ENCODE data around the gene SIL1. TPM values are rescaled to one million over a fixed set of nuclear protein-coding genes. Genes with fewer than 3 reads are reported as not detected.

The SIL1 gene
- total and polyA plus RNA-seq, 2 donors (not counting 1 experiment from before 2014, with no cell fraction given), result 66.4 to 85.5 TPM

DNA sequence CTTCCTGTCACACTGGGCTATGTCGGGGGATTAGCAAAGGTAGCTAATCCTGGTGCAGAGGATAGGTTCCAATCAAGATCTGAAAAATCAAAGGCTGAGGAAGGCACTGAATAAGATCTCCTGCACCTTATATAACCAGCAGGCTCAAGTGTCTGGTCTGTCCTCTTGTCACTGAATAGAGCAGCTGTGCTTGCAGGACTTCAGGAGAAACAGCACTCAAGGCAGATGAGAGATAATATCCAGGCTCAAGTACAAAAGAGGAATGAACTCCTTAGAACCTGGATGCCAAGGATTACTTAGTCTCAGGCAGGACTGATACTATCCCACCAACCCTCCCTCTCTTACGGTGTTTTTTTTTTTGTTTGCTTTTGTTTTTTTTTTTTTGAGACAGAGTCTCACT, 214.2 kb downstream of the SIL1 start:
- TF ChIP-seq, protein P1, sequence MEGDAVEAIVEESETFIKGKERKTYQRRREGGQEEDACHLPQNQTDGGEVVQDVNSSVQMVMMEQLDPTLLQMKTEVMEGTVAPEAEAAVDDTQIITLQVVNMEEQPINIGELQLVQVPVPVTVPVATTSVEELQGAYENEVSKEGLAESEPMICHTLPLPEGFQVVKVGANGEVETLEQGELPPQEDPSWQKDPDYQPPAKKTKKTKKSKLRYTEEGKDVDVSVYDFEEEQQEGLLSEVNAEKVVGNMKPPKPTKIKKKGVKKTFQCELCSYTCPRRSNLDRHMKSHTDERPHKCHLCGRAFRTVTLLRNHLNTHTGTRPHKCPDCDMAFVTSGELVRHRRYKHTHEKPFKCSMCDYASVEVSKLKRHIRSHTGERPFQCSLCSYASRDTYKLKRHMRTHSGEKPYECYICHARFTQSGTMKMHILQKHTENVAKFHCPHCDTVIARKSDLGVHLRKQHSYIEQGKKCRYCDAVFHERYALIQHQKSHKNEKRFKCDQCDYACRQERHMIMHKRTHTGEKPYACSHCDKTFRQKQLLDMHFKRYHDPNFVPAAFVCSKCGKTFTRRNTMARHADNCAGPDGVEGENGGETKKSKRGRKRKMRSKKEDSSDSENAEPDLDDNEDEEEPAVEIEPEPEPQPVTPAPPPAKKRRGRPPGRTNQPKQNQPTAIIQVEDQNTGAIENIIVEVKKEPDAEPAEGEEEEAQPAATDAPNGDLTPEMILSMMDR (conservative IDR thresholded peaks at IDR 0.05 in 1 of 2, IDR thresholded peaks at IDR 0.05 in 1 of 2; ENCODE audit: low read depth in 1 of 2, low read length in 2 of 2), result no peak
- no peak for TF ChIP-seq EZH2 (IDR thresholded peaks at IDR 0.05; ENCODE audit: low read length, missing control alignments)
- Histone ChIP-seq H3K4me1 (ENCODE audit: control insufficient read depth, extremely low read depth, insufficient read depth, low read length) (peaks cover 4% of the 10 kb centered on the region), H3K4me2 (ENCODE audit: extremely low read depth, insufficient read depth, low read length) (no peak overlapping the region), H2AFZ (ENCODE audit: low read length) (no peak overlapping the region), H3K27me3 (ENCODE audit: control insufficient read depth, insufficient read depth, low read length) (no peaks in the 10 kb centered on the region), H3K27ac (ENCODE audit: insufficient read depth, low read length) (no peak overlapping the region), H3K79me2 (ENCODE audit: control insufficient read depth, insufficient read depth, low read length) (no peaks in the 10 kb centered on the region), H3K4me3 (replicated peaks in 1 of 4; ENCODE audit: control extremely low read depth in 1 of 4, insufficient read depth in 1 of 4, low read depth in 3 of 4, low read length in 4 of 4) (no peak overlapping the region), H3K9ac (ENCODE audit: insufficient read depth, low read length) (no peak overlapping the region), H3K9me3 (ENCODE audit: control insufficient read depth, insufficient read depth, low read depth, low read length) (no peaks in the 10 kb centered on the region), H4K20me1 (ENCODE audit: control insufficient read depth, extremely low read depth, insufficient read depth, low read length) (no peaks in the 10 kb centered on the region), H3K36me3 (ENCODE audit: control insufficient read depth, insufficient read depth, low read length) (no peaks in the 10 kb centered on the region)
- DNase-seq (ENCODE audit: low read depth in 2 of 2), result no peak

DNA sequence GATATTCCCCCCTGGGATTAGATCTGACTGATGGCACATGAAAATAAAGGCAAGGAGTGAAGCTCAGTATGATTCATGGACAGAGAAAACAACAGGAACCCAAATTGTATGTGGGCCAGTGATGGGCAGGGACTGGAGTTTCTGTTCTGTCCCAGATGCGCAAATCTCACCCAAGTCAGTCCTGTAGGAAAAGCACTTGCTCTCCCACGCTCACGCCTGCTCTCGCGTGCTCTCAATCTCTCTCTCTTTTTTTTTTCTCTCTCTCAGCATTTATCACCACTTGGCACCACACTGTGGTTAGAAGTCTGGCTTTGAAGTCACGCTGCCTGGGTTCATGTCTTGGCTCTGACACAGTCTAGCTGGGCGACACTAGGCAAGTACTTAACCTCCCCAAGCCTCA, 216.6 kb downstream of the SIL1 start:
- Histone ChIP-seq H4K20me1 (ENCODE audit: control insufficient read depth, extremely low read depth, insufficient read depth, low read length) (no peaks in the 10 kb centered on the region), H3K4me1 (ENCODE audit: control insufficient read depth, extremely low read depth, insufficient read depth, low read length) (peaks cover 4% of the 10 kb centered on the region), H3K4me2 (ENCODE audit: extremely low read depth, insufficient read depth, low read length) (no peak overlapping the region), H3K27ac (ENCODE audit: insufficient read depth, low read length) (no peak overlapping the region), H3K4me3 (replicated peaks in 1 of 4; ENCODE audit: control extremely low read depth in 1 of 4, insufficient read depth in 1 of 4, low read depth in 3 of 4, low read length in 4 of 4) (no peak overlapping the region), H3K9ac (ENCODE audit: insufficient read depth, low read length) (no peak overlapping the region), H2AFZ (ENCODE audit: low read length) (no peak overlapping the region), H3K27me3 (ENCODE audit: control insufficient read depth, insufficient read depth, low read length) (no peaks in the 10 kb centered on the region), H3K79me2 (ENCODE audit: control insufficient read depth, insufficient read depth, low read length) (no peaks in the 10 kb centered on the region), H3K9me3 (ENCODE audit: control insufficient read depth, insufficient read depth, low read depth, low read length) (no peaks in the 10 kb centered on the region), H3K36me3 (ENCODE audit: control insufficient read depth, insufficient read depth, low read length) (no peaks in the 10 kb centered on the region)
- TF ChIP-seq, protein P1 (conservative IDR thresholded peaks at IDR 0.05 in 1 of 2, IDR thresholded peaks at IDR 0.05 in 1 of 2; ENCODE audit: low read depth in 1 of 2, low read length in 2 of 2), result no peak
- no peak for TF ChIP-seq EZH2 (IDR thresholded peaks at IDR 0.05; ENCODE audit: low read length, missing control alignments)
- peak in 1 of 2 donors; percentile 58 for DNase-seq (ENCODE audit: low read depth in 2 of 2)

DNA sequence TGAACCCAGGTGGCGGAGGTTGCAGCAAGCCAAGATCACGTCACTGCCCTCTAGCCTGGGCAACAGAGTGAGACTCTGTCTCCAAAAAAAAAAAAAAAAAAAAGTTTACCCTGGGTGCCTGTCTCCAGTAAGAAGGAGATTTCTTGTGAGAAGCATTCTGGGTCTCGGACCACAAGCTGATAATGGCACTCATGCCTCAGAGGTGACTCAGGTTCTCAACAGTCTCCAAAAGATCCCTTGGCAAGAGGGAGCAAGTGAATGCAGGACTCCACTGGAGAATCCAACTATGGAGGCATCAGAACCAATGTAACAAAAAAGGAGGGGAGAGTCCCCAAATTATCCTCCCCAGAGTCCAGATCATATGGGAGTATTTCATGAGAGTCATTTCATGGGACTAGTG, 217.0 kb downstream of the SIL1 start:
- Histone ChIP-seq H3K79me2 (ENCODE audit: control insufficient read depth, insufficient read depth, low read length) (no peaks in the 10 kb centered on the region), H3K4me1 (ENCODE audit: control insufficient read depth, extremely low read depth, insufficient read depth, low read length) (peaks cover 4% of the 10 kb centered on the region), H3K36me3 (ENCODE audit: control insufficient read depth, insufficient read depth, low read length) (no peaks in the 10 kb centered on the region), H3K27ac (ENCODE audit: insufficient read depth, low read length) (no peak overlapping the region), H3K27me3 (ENCODE audit: control insufficient read depth, insufficient read depth, low read length) (no peaks in the 10 kb centered on the region), H2AFZ (ENCODE audit: low read length) (no peak overlapping the region), H3K9ac (ENCODE audit: insufficient read depth, low read length) (no peak overlapping the region), H3K9me3 (ENCODE audit: control insufficient read depth, insufficient read depth, low read depth, low read length) (no peaks in the 10 kb centered on the region), H4K20me1 (ENCODE audit: control insufficient read depth, extremely low read depth, insufficient read depth, low read length) (no peaks in the 10 kb centered on the region), H3K4me3 (replicated peaks in 1 of 4; ENCODE audit: control extremely low read depth in 1 of 4, insufficient read depth in 1 of 4, low read depth in 3 of 4, low read length in 4 of 4) (no peak overlapping the region), H3K4me2 (ENCODE audit: extremely low read depth, insufficient read depth, low read length) (no peak overlapping the region)
- TF ChIP-seq, protein P1 (conservative IDR thresholded peaks at IDR 0.05 in 1 of 2, IDR thresholded peaks at IDR 0.05 in 1 of 2; ENCODE audit: low read depth in 1 of 2, low read length in 2 of 2), result no peak
- no peak for TF ChIP-seq EZH2 (IDR thresholded peaks at IDR 0.05; ENCODE audit: low read length, missing control alignments)
- peak; percentile 16 to 93 for DNase-seq (ENCODE audit: low read depth in 2 of 2)

Measured in fibroblast of lung (primary cell).